Measurements from ENCODE around the gene EXOC6.

The EXOC6 gene

GRCh38 chr10:92848037-92848440, 281 bp upstream of the EXOC6 start (continued):
- TF ChIP-seq ZNF518A (tag by site-specific recombination; conservative IDR thresholded peaks at IDR 0.05; ENCODE audit: low read depth) = no peak
- no peak for TF ChIP-seq ZNF391 (tag by site-specific recombination; IDR thresholded peaks at IDR 0.05; ENCODE audit: borderline replicate concordance, low read depth)
- no peak for TF ChIP-seq AEBP2 (tag by site-specific recombination; IDR thresholded peaks at IDR 0.05; ENCODE audit: borderline replicate concordance)
- TF ChIP-seq ZNF560 (tag by site-specific recombination; IDR thresholded peaks at IDR 0.05; ENCODE audit: borderline replicate concordance) = no peak
- no peak for TF ChIP-seq ZBTB17 (tag by site-specific recombination; IDR thresholded peaks at IDR 0.05)
- TF ChIP-seq ZNF658 (tag by site-specific recombination; IDR thresholded peaks at IDR 0.05) = no peak
- TF ChIP-seq ZNF423 (tag by site-specific recombination; IDR thresholded peaks at IDR 0.05) = no peak
- TF ChIP-seq SP7 (tag by site-specific recombination; IDR thresholded peaks at IDR 0.05) = no peak

GRCh38 chr10:92849234-92849525, 860 bp downstream of the EXOC6 start:
- CTCF ChIA-PET = interaction anchor here (0.6 to 1.7 kb wide), 2 partner anchors 10 to 1593 kb away, joined by 3 to 6 read pairs; no protein-coding TSS in a partner anchor
- Histone ChIP-seq H3K4me1 (ENCODE audit: control insufficient read depth, insufficient read depth, low read length) (peaks cover 3% of the 10 kb centered on the region; the same call in 1 of the 2 replicates), H3K36me3 (ENCODE audit: control insufficient read depth in 2 of 2, insufficient read depth in 1 of 2, low read length in 2 of 2) (no peaks in the 10 kb centered on the region), H3K9me3 (ENCODE audit: control insufficient read depth, insufficient read depth, low read depth, low read length) (no peaks in the 10 kb centered on the region), H3K4me3 (ENCODE audit: low read depth, low read length) (peak overlapping the region; percentile 90), H3K27ac (ENCODE audit: extremely low read depth, low read depth, low read length) (peak overlapping the region; percentile 89; the same call in 1 of the 2 replicates)
- POLR2A ChIA-PET = interaction anchor here (1.4 to 1.6 kb wide), 3 partner anchors 10 to 46 kb away, joined by 3 to 13 read pairs (median 6); no protein-coding TSS in a partner anchor
- TF ChIP-seq ZSCAN23 (tag by site-specific recombination; IDR thresholded peaks at IDR 0.05) (no peak), ZNF335 (tag by site-specific recombination; conservative IDR thresholded peaks at IDR 0.05) (peak; percentile 51), ZNF600 (tag by site-specific recombination; IDR thresholded peaks at IDR 0.05) (0 out of 2 replicates have a peak, but pooled peaks have one; percentile 55), SCRT2 (tag by site-specific recombination; IDR thresholded peaks at IDR 0.05) (no peak)

- TF ChIP-seq ZNF449 (tag by site-specific recombination; IDR thresholded peaks at IDR 0.05) (no peak), ZBTB48 (tag by site-specific recombination; IDR thresholded peaks at IDR 0.05) (peak; percentile 88; the same call in 1 of the 2 replicates), ZNF777 (tag by site-specific recombination; IDR thresholded peaks at IDR 0.05; ENCODE audit: borderline replicate concordance) (no peak), EGR2 (tag by site-specific recombination; IDR thresholded peaks at IDR 0.05; ENCODE audit: low read depth) (no peak), ZNF473 (tag by site-specific recombination; IDR thresholded peaks at IDR 0.05) (no peak), ZBTB20 (tag by site-specific recombination; IDR thresholded peaks at IDR 0.05) (peak; percentile 78)
- CTCF ChIA-PET = interaction anchor here (0.6 to 1.7 kb wide), 3 partner anchors 9 to 1593 kb away, joined by 3 to 8 read pairs (median 6); no protein-coding TSS in a partner anchor
- no peak overlapping the region for H3K27ac ChIP-seq (ENCODE audit: extremely low read depth, low read depth, low read length)
- peak overlapping the region; percentile 90 for H3K4me3 ChIP-seq (ENCODE audit: low read depth, low read length)
- peaks cover 3% of the 10 kb centered on the region; the same call in 1 of the 2 replicates for H3K4me1 ChIP-seq (ENCODE audit: control insufficient read depth, insufficient read depth, low read length)
- no peaks in the 10 kb centered on the region for H3K36me3 ChIP-seq (ENCODE audit: control insufficient read depth in 2 of 2, insufficient read depth in 1 of 2, low read length in 2 of 2)
- POLR2A ChIA-PET = interaction anchor here (1.5 to 1.6 kb wide), 2 partner anchors 11 to 47 kb away, joined by 3 to 13 read pairs; no protein-coding TSS in a partner anchor
- H3K9me3 ChIP-seq (ENCODE audit: control insufficient read depth, insufficient read depth, low read depth, low read length) = no peaks in the 10 kb centered on the region
Observed at GRCh38 chr10:92849576-92850090, 1.3 kb downstream of the EXOC6 start.

Measured in HEK293 (cell line).